SU-DHL-6 (cell line): Measurements from ENCODE around the gene RAPGEF6.

Source experiments
- H2AFZ ChIP-seq: fragments of 200-600 bp; sonication (generic); 2 replicates; pipeline ENCODE4 v1.6.1; 2014; ENCODE audit warnings: low read depth, mild to moderate bottlenecking, moderate library complexity, mixed read lengths, antibody characterized with exemption, low read length; ENCODE audit not compliant: severe bottlenecking
- H3F3A ChIP-seq: fragments of 200-600 bp; shearing (Covaris generic); 2 replicates; pipeline ENCODE4 v1.6.0; 2016; ENCODE audit warnings: antibody characterized with exemption, mild to moderate bottlenecking; ENCODE audit not compliant: insufficient read depth
- H3K27ac ChIP-seq: fragments of 200-600 bp; sonication (generic); 2 replicates; pipeline ENCODE4 v1.5.1; 2016; ENCODE audit warnings: low read depth, mild to moderate bottlenecking, low read length, moderate library complexity, mixed read lengths
- H3K27me3 ChIP-seq: fragments of 200-600 bp; sonication (generic), shearing (Covaris generic); 2 replicates; pipeline ENCODE4 v1.6.0; 2014; ENCODE audit warnings: mild to moderate bottlenecking, low read length
- H3K36me3 ChIP-seq: fragments of 200-600 bp; sonication (generic); 2 replicates; pipeline ENCODE4 v1.6.1; 2014; ENCODE audit warnings: mild to moderate bottlenecking, low read length, mixed read lengths
- H3K4me2 ChIP-seq: fragments of 300-600, 200-600 bp; shearing (Covaris generic), sonication (generic); 2 replicates; pipeline ENCODE4 v1.6.0; 2014; ENCODE audit warnings: low read length, low read depth, mild to moderate bottlenecking; ENCODE audit not compliant: poor library complexity, severe bottlenecking
- H3K4me3 ChIP-seq: fragments of 200-600 bp; sonication (generic); 2 replicates; pipeline ENCODE4 v1.5.1; 2014; ENCODE audit warnings: antibody characterized with exemption, low read length, mild to moderate bottlenecking, mixed read lengths; ENCODE audit not compliant: insufficient read depth, poor library complexity, severe bottlenecking
- H3K79me2 ChIP-seq: fragments of 200-600 bp; sonication (generic); 2 replicates; pipeline ENCODE4 v1.6.1; 2014; ENCODE audit warnings: mild to moderate bottlenecking, low read length, moderate library complexity; ENCODE audit not compliant: insufficient read depth
- H3K9ac ChIP-seq: fragments of 200-600 bp; sonication (generic); 2 replicates; pipeline ENCODE4 v1.7.0; 2014; ENCODE audit warnings: mild to moderate bottlenecking, low read length
- H3K9me2 ChIP-seq: fragments of 200-600 bp; sonication (generic); replicated peaks from 2 replicates; pipeline ENCODE4 v1.6.1; 2014; ENCODE audit warnings: low read length; ENCODE audit not compliant: insufficient read depth
- H3K9me3 ChIP-seq: fragments of 200-600 bp; sonication (generic); 2 replicates; pipeline ENCODE4 v1.6.1; 2014; ENCODE audit warnings: low read length, mixed read lengths; ENCODE audit not compliant: insufficient read depth
- H4K20me1 ChIP-seq: fragments of 200-600 bp; sonication (generic); 2 replicates; pipeline ENCODE4 v1.6.1; 2014; ENCODE audit warnings: low read depth, mild to moderate bottlenecking, antibody characterized with exemption, low read length, moderate library complexity, mixed read lengths
- EZH2phosphoT487 ChIP-seq: fragments of 200-600 bp; sonication (generic), shearing (Covaris generic); conservative IDR thresholded peaks from 2 replicates; pipeline ENCODE4 v1.6.1; 2018; ENCODE audit warnings: mild to moderate bottlenecking, antibody characterized with exemption, low read length, moderate library complexity, mixed read lengths
- TF ChIP-seq, protein P1 (sequence below): fragments of 200-600 bp; sonication (generic); IDR thresholded peaks from one replicate; pipeline ENCODE4 v1.5.1; 2017; ENCODE audit warnings: antibody characterized with exemption, mild to moderate bottlenecking, low read length, moderate library complexity; ENCODE audit not compliant: insufficient read depth, poor library complexity, severe bottlenecking

The RAPGEF6 gene

DNA sequence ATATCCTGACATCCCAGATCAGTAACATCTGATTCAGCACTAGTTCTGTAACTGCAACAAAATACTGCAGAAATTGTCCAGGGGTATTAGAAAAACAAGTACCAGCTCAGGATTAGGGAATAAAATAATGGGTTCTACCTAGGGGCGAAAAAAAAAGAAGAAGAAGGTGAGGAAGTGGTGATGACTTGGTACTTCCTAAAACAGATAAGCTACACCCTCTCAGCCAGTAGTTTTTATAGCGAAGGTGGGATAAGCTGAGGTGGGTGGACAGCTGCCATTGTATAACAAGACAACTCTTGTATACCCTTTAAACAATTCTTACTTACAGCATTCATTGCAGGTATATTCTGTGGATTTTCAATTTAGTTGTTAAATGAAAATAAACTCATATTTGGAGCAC, 19.1 kb downstream of the RAPGEF6 start:
- H3K27ac ChIP-seq, result no peak overlapping the region
- 0 out of 2 replicates have a peak, but pooled peaks cover 2% of the 10 kb centered on the region for H3K36me3 ChIP-seq
- no peaks in the 10 kb centered on the region for H3K9me2 ChIP-seq
- no peak overlapping the region for H3K9ac ChIP-seq
- H3F3A ChIP-seq, result 0 out of 2 replicates have a peak, but pooled peaks cover 8% of the 10 kb centered on the region
- H2AFZ ChIP-seq, result no peak overlapping the region
- no peak overlapping the region for H3K4me3 ChIP-seq
- TF ChIP-seq EZH2phosphoT487, result no peak
- TF ChIP-seq, protein P1, sequence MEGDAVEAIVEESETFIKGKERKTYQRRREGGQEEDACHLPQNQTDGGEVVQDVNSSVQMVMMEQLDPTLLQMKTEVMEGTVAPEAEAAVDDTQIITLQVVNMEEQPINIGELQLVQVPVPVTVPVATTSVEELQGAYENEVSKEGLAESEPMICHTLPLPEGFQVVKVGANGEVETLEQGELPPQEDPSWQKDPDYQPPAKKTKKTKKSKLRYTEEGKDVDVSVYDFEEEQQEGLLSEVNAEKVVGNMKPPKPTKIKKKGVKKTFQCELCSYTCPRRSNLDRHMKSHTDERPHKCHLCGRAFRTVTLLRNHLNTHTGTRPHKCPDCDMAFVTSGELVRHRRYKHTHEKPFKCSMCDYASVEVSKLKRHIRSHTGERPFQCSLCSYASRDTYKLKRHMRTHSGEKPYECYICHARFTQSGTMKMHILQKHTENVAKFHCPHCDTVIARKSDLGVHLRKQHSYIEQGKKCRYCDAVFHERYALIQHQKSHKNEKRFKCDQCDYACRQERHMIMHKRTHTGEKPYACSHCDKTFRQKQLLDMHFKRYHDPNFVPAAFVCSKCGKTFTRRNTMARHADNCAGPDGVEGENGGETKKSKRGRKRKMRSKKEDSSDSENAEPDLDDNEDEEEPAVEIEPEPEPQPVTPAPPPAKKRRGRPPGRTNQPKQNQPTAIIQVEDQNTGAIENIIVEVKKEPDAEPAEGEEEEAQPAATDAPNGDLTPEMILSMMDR, result no peak
- H3K27me3 ChIP-seq, result no peaks in the 10 kb centered on the region
- no peak overlapping the region for H3K4me2 ChIP-seq
- H3K79me2 ChIP-seq, result peaks cover 100% of the 10 kb centered on the region
- peaks cover 33% of the 10 kb centered on the region for H4K20me1 ChIP-seq
- no peaks in the 10 kb centered on the region for H3K9me3 ChIP-seq

DNA sequence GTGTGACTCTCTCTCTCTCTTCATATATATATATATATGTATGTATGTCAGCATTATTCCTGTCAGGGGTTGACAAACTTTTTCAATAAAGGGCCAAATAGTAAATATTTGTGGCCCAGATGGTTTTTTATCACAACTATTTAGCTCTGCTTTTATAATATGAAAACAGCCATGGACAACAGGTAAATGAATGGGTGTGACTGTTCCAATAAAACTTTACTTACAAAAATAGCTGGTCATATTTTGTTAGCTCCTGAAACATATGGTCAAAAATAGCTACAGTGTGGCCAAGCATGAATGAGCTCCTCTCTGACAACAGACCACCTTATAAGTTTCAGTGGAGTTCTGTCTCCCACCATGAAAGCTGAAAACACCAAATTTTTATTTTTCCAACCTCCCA, 21.6 kb downstream of the RAPGEF6 start:
- TF ChIP-seq, protein P1, result no peak
- TF ChIP-seq EZH2phosphoT487, result no peak
- no peak overlapping the region for H3K27ac ChIP-seq
- H3K79me2 ChIP-seq, result peaks cover 100% of the 10 kb centered on the region
- no peaks in the 10 kb centered on the region for H3K27me3 ChIP-seq
- H4K20me1 ChIP-seq, result peaks cover 44% of the 10 kb centered on the region
- no peak overlapping the region for H2AFZ ChIP-seq
- H3K9ac ChIP-seq, result no peak overlapping the region
- H3F3A ChIP-seq, result no peaks in the 10 kb centered on the region
- no peaks in the 10 kb centered on the region for H3K9me2 ChIP-seq
- H3K4me2 ChIP-seq, result no peak overlapping the region
- no peak overlapping the region for H3K4me3 ChIP-seq
- no peaks in the 10 kb centered on the region for H3K9me3 ChIP-seq
- 0 out of 2 replicates have a peak, but pooled peaks cover 2% of the 10 kb centered on the region for H3K36me3 ChIP-seq

DNA sequence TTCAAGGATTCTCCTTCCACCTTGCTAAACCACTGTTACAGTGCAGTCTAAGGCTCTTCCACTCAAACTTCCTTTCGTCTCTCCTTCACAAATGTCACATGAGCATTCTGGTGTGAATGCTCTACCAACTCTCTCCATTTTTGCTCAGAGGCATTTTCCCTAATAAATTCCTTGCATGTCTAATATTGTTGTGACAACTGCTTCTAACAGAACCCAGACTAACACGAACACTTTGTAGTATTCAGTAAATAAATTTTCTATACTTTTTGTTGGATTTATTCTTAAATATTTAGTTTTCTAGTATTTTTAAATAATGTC, 24.0 kb downstream of the RAPGEF6 start:
- no peak for TF ChIP-seq EZH2phosphoT487
- TF ChIP-seq, protein P1, result no peak
- H3F3A ChIP-seq, result no peaks in the 10 kb centered on the region
- H3K79me2 ChIP-seq, result peaks cover 100% of the 10 kb centered on the region
- no peaks in the 10 kb centered on the region for H3K36me3 ChIP-seq
- H3K27me3 ChIP-seq, result no peaks in the 10 kb centered on the region
- H2AFZ ChIP-seq, result no peak overlapping the region
- no peak overlapping the region for H3K27ac ChIP-seq
- H4K20me1 ChIP-seq, result peaks cover 59% of the 10 kb centered on the region
- no peak overlapping the region for H3K9ac ChIP-seq
- H3K9me3 ChIP-seq, result no peaks in the 10 kb centered on the region
- no peak overlapping the region for H3K4me3 ChIP-seq
- no peaks in the 10 kb centered on the region for H3K9me2 ChIP-seq
- no peak overlapping the region for H3K4me2 ChIP-seq
